AG04450 (cell line): Measurements from ENCODE around the gene ACAD11. TPM values are rescaled to one million over a fixed set of nuclear protein-coding genes. Genes with fewer than 3 reads are reported as not detected.

Experiments
- CTCF ChIA-PET: fragments of 300-600, 350-600 bp; formaldehyde crosslinking; extraction: SDS; loops from one replicate; lab custom pipeline; 2022; ENCODE audit warnings: antibody characterized with exemption, inconsistent platforms; lab: Charles Lee
- POLR2A ChIA-PET: fragments of 350-600 bp; formaldehyde crosslinking; extraction: SDS; loops from one replicate; lab custom pipeline; 2021; ENCODE audit warnings: antibody characterized with exemption, inconsistent platforms; lab: Yijun Ruan, JAX
- DNase-seq: peaks from one replicate; pipeline ENCODE4 v3.0.0-alpha.2; 2011; ENCODE audit warnings: low read depth, low spot score
- H3K27ac ChIP-seq: one replicate; pipeline ENCODE4 v1.5.1; 2012; ENCODE audit warnings: low read depth, low read length, control low read depth
- H3K27me3 ChIP-seq: one replicate; pipeline ENCODE4 v1.6.0; 2012; ENCODE audit warnings: low read length; ENCODE audit not compliant: control insufficient read depth, insufficient read depth
- H3K4me3 ChIP-seq: 2 replicates; pipeline ENCODE4 v1.5.1; 2011; ENCODE audit warnings: mild to moderate bottlenecking, low read depth, low read length, control low read depth
- H3K9me3 ChIP-seq: 2 replicates; pipeline ENCODE4 v1.5.1; 2012; ENCODE audit warnings: low read length; ENCODE audit not compliant: control insufficient read depth, insufficient read depth
- CTCF ChIP-seq: IDR thresholded peaks from 2 replicates; pipeline ENCODE4 v1.5.1; 2011; ENCODE audit warnings: low read depth, low read length, control low read depth, inconsistent platforms
- polyA plus RNA-seq: library from polyadenylated mRNA; depleted of rRNA; stranded (reverse); fragments of >200 nt; gene quantifications from 2 replicates; pipeline ENCODE4 v1.2.3, GENCODE V29; 2011

ACAD11 gene
- polyA plus RNA-seq, 1 experiment = 23.3 TPM

- DNase-seq = no peak
- ChIA-PET CTCF (interaction anchor here (0.5 to 9.5 kb wide), 51 partner anchors 9 to 179 kb away, joined by 3 to 381 read pairs (median 6); partner anchors contain the start of genes ACAD11 and UBA5), POLR2A (interaction anchor here (1.1 kb wide), 1 partner anchor 105 kb away, joined by 5 read pairs; no protein-coding TSS in a partner anchor)
- Histone ChIP-seq H3K27ac (no peak overlapping the region), H3K4me3 (no peak overlapping the region), H3K9me3 (no peaks in the 10 kb centered on the region), H3K27me3 (no peaks in the 10 kb centered on the region)
- TF ChIP-seq CTCF = no peak
Observed at GRCh38 chr3:132536442-132537153, 123.0 kb downstream of the ACAD11 start.

GRCh38 chr3:132535575-132536441, 123.8 kb downstream of the ACAD11 start:
- Histone ChIP-seq H3K27ac (no peak overlapping the region), H3K4me3 (no peak overlapping the region), H3K9me3 (no peaks in the 10 kb centered on the region), H3K27me3 (no peaks in the 10 kb centered on the region)
- peak; percentile 78 for DNase-seq
- TF ChIP-seq CTCF = peak; percentile 62
- CTCF ChIA-PET = interaction anchor here (0.6 to 9.5 kb wide), 68 partner anchors 9 to 181 kb away, joined by 3 to 381 read pairs (median 5); partner anchors contain the start of genes ACAD11 and UBA5
- POLR2A ChIA-PET = interaction anchor here (1.1 kb wide), 1 partner anchor 106 kb away, joined by 5 read pairs; no protein-coding TSS in a partner anchor

- Histone ChIP-seq H3K9me3 (no peaks in the 10 kb centered on the region), H3K27ac (no peak overlapping the region), H3K4me3 (no peak overlapping the region), H3K27me3 (no peaks in the 10 kb centered on the region)
- DNase-seq = no peak
- POLR2A ChIA-PET = interaction anchor here (0.7 kb wide), 1 partner anchor 81 kb away, joined by 3 read pairs; no protein-coding TSS in a partner anchor
- TF ChIP-seq CTCF = no peak
- CTCF ChIA-PET = interaction anchor here (2.7 kb wide), 1 partner anchor 111 kb away, joined by 13 read pairs; no protein-coding TSS in a partner anchor
Observed at GRCh38 chr3:132530624-132531023, 129.0 kb downstream of the ACAD11 start.

GRCh38 chr3:132522353-132522752, 137.3 kb downstream of the ACAD11 start:
- DNase-seq = no peak
- Histone ChIP-seq H3K27me3 (no peaks in the 10 kb centered on the region), H3K4me3 (no peak overlapping the region), H3K27ac (no peak overlapping the region), H3K9me3 (no peaks in the 10 kb centered on the region)
- ChIA-PET CTCF (interaction anchor here (3.0 kb wide), 1 partner anchor 14 kb away, joined by 24 read pairs; no protein-coding TSS in a partner anchor), POLR2A (no interaction called here)
- no peak for TF ChIP-seq CTCF
